Neural progenitor cell (in vitro differentiated cells): ENCODE data around the gene SLC35F4. TPM values are rescaled to one million over a fixed set of nuclear protein-coding genes. Genes with fewer than 3 reads are reported as not detected.

ENCODE experiments used
- DNase-seq: peaks from one replicate; pipeline ENCODE4 v3.0.0-alpha.2; 2016; ENCODE audit warnings: low spot score
- H2AFZ ChIP-seq: fragments of 200-600 bp; sonication (generic); replicated peaks from 2 replicates; pipeline ENCODE4 v1.6.1; 2016; ENCODE audit warnings: antibody characterized with exemption
- H3F3A ChIP-seq: fragments of 200-600 bp; sonication (generic); 2 replicates; pipeline ENCODE4 v1.6.1; 2016; ENCODE audit warnings: antibody characterized with exemption, low read depth
- H3K27ac ChIP-seq: fragments of 200-600 bp; sonication (generic); 2 replicates; pipeline ENCODE4 v1.5.1; 2016; ENCODE audit warnings: mild to moderate bottlenecking
- H3K27me3 ChIP-seq: fragments of 200-600 bp; sonication (generic); 2 replicates; pipeline ENCODE4 v1.6.1; 2016; ENCODE audit warnings: mild to moderate bottlenecking, moderate library complexity
- H3K36me3 ChIP-seq: fragments of 200-600 bp; sonication (generic); 2 replicates; pipeline ENCODE4 v1.5.1; 2016
- H3K4me1 ChIP-seq: fragments of 200-600 bp; sonication (generic); 2 replicates; pipeline ENCODE4 v1.6.1; 2016; ENCODE audit warnings: mixed run types
- H3K4me2 ChIP-seq: fragments of 200-600 bp; sonication (generic); 2 replicates; pipeline ENCODE4 v1.6.1; 2016
- H3K4me3 ChIP-seq: fragments of 200-600 bp; sonication (generic); 2 replicates; pipeline ENCODE4 v1.5.1; 2016
- H3K79me2 ChIP-seq: fragments of 200-600 bp; sonication (generic); 2 replicates; pipeline ENCODE4 v1.6.1; 2016; ENCODE audit warnings: low read depth
- H3K9ac ChIP-seq: fragments of 200-600 bp; sonication (generic); 2 replicates; pipeline ENCODE4 v1.6.1; 2016
- H3K9me3 ChIP-seq: fragments of 200-600 bp; sonication (generic); 2 replicates; pipeline ENCODE4 v1.5.1; 2016; ENCODE audit warnings: low read depth
- H4K20me1 ChIP-seq: fragments of 200-600 bp; sonication (generic); 2 replicates; pipeline ENCODE4 v1.6.1; 2016; ENCODE audit warnings: low read depth
- H3K27ac Mint-ChIP-seq: 3 replicates; pipeline ENCODE4 v1.8.0; 2021; ENCODE audit warnings: mixed read lengths
- H3K27me3 Mint-ChIP-seq: 2 replicates; pipeline ENCODE4 v1.8.0; 2022; ENCODE audit warnings: low read depth, mild to moderate bottlenecking, inconsistent platforms, moderate library complexity, mixed read lengths; ENCODE audit not compliant: insufficient read depth
- H3K36me3 Mint-ChIP-seq: 3 replicates; pipeline ENCODE4 v1.8.0; 2021; ENCODE audit warnings: mixed read lengths
- H3K4me1 Mint-ChIP-seq: 3 replicates; pipeline ENCODE4 v1.8.0; 2021; ENCODE audit warnings: mixed read lengths
- H3K4me3 Mint-ChIP-seq: 3 replicates; pipeline ENCODE4 v1.8.0; 2021; ENCODE audit warnings: mild to moderate bottlenecking, moderate library complexity, mixed read lengths
- H3K9me3 Mint-ChIP-seq: 3 replicates; pipeline ENCODE4 v1.8.0; 2020; ENCODE audit warnings: mixed read lengths
- CTCF ChIP-seq: fragments of 200-600 bp; sonication (generic); IDR thresholded peaks from 2 replicates; pipeline ENCODE4 v1.5.1; 2017; ENCODE audit warnings: antibody characterized with exemption, mild to moderate bottlenecking
- EZH2 ChIP-seq: fragments of 200-600 bp; sonication (generic); IDR thresholded peaks from 2 replicates; pipeline ENCODE4 v1.6.1; 2017; ENCODE audit warnings: antibody characterized with exemption, mild to moderate bottlenecking, moderate library complexity
- EZH2phosphoT487 ChIP-seq: fragments of 200-600 bp; sonication (generic); IDR thresholded peaks from 2 replicates; pipeline ENCODE4 v1.6.1; 2017; ENCODE audit warnings: antibody characterized with exemption
- total RNA-seq: library from RNA; depleted of rRNA; stranded (reverse); fragments of >200 nt; gene quantifications from 2 replicates; pipeline ENCODE4 v1.2.3, GENCODE V29; 2015; ENCODE audit warnings: low replicate concordance

The SLC35F4 gene
- total RNA-seq, 1 donor from 2014 or later = not detected

GRCh38 chr14:57797160-57797559 is 68.7 kb downstream of the SLC35F4 start:
- no peaks in the 10 kb centered on the region for H3K36me3 Mint-ChIP-seq

GRCh38 chr14:57796556-57796955 is 69.3 kb downstream of the SLC35F4 start:
- Mint-ChIP-seq H3K36me3 (no peaks in the 10 kb centered on the region), H3K9me3 (peaks cover 4% of the 10 kb centered on the region), H3K27me3 (no peaks in the 10 kb centered on the region), H3K4me1 (no peaks in the 10 kb centered on the region), H3K27ac (no peak overlapping the region), H3K4me3 (no peak overlapping the region)
- Histone ChIP-seq H3K79me2 (no peaks in the 10 kb centered on the region), H3F3A (no peaks in the 10 kb centered on the region), H3K4me2 (no peak overlapping the region), H4K20me1 (no peaks in the 10 kb centered on the region), H3K4me3 (no peak overlapping the region), H3K27me3 (no peaks in the 10 kb centered on the region), H3K27ac (no peak overlapping the region), H3K36me3 (no peaks in the 10 kb centered on the region), H3K4me1 (no peaks in the 10 kb centered on the region), H3K9ac (no peak overlapping the region), H2AFZ (no peak overlapping the region), H3K9me3 (no peaks in the 10 kb centered on the region)
- TF ChIP-seq EZH2phosphoT487 = no peak
- TF ChIP-seq CTCF = no peak
- no peak for TF ChIP-seq EZH2
- DNase-seq = no peak

More at GRCh38 chr14:57797160-57797559, 68.7 kb downstream of the SLC35F4 start:
- no peaks in the 10 kb centered on the region for H3F3A ChIP-seq
- H3K4me1 Mint-ChIP-seq = no peaks in the 10 kb centered on the region
- no peaks in the 10 kb centered on the region for H3K27me3 Mint-ChIP-seq
- peaks cover 4% of the 10 kb centered on the region for H3K9me3 Mint-ChIP-seq
- H3K27ac Mint-ChIP-seq = no peak overlapping the region
- no peaks in the 10 kb centered on the region for H3K4me1 ChIP-seq
- H2AFZ ChIP-seq = no peak overlapping the region
- no peaks in the 10 kb centered on the region for H3K79me2 ChIP-seq
- no peaks in the 10 kb centered on the region for H3K36me3 ChIP-seq
- no peaks in the 10 kb centered on the region for H3K9me3 ChIP-seq
- H4K20me1 ChIP-seq = no peaks in the 10 kb centered on the region
- no peak overlapping the region for H3K4me3 Mint-ChIP-seq
- H3K9ac ChIP-seq = no peak overlapping the region
- H3K27me3 ChIP-seq = no peaks in the 10 kb centered on the region
- H3K4me3 ChIP-seq = no peak overlapping the region
- H3K4me2 ChIP-seq = no peak overlapping the region
- H3K27ac ChIP-seq = no peak overlapping the region
- no peak for DNase-seq
- TF ChIP-seq CTCF (no peak), EZH2phosphoT487 (no peak)

- no peak for DNase-seq
- no peak overlapping the region for H3K27ac Mint-ChIP-seq
- peaks cover 26% of the 10 kb centered on the region for H3K9me3 Mint-ChIP-seq
Observed at GRCh38 chr14:57785058-57785457, 80.8 kb downstream of the SLC35F4 start.

More at GRCh38 chr14:57785058-57785457, 80.8 kb downstream of the SLC35F4 start:
- Mint-ChIP-seq H3K36me3 (no peaks in the 10 kb centered on the region), H3K4me3 (no peak overlapping the region), H3K4me1 (no peaks in the 10 kb centered on the region), H3K27me3 (peaks cover 6% of the 10 kb centered on the region)
- no peaks in the 10 kb centered on the region for H3F3A ChIP-seq
- no peaks in the 10 kb centered on the region for H3K36me3 ChIP-seq
- no peaks in the 10 kb centered on the region for H4K20me1 ChIP-seq
- H3K27me3 ChIP-seq = no peaks in the 10 kb centered on the region
- H3K27ac ChIP-seq = no peak overlapping the region
- no peak overlapping the region for H2AFZ ChIP-seq
- no peak overlapping the region for H3K4me3 ChIP-seq
- H3K9me3 ChIP-seq = peaks cover 4% of the 10 kb centered on the region
- H3K4me1 ChIP-seq = no peaks in the 10 kb centered on the region
- TF ChIP-seq EZH2phosphoT487 = no peak
- TF ChIP-seq EZH2 = no peak
- TF ChIP-seq CTCF = no peak
- no peak overlapping the region for H3K4me2 ChIP-seq
- H3K79me2 ChIP-seq = no peaks in the 10 kb centered on the region
- no peak overlapping the region for H3K9ac ChIP-seq
